ENCODE measurements around the gene ILRUN. TPM values are rescaled to one million over a fixed set of nuclear protein-coding genes. Genes with fewer than 3 reads are reported as not detected.
A peak's percentile ranks its signal among the peaks of the same experiment; 100 is the strongest.
"Not testable (repeated sequence)": the region's sequence is repeated elsewhere in the genome, so short reads cannot be mapped to it uniquely, and the experiment has no call there.

Gene ILRUN
- polyA plus RNA-seq, 1 donor (not counting 4 experiments of a cell fraction or from before 2014, with no cell fraction given), result 64.1 TPM

GRCh38 chr6:34684364-34684763 lies 12.2 kb downstream of the ILRUN start:
- H3K36me3 ChIP-seq (ENCODE audit: control insufficient read depth in 2 of 2, extremely low read depth in 1 of 2, insufficient read depth in 2 of 2, low read length in 2 of 2), result peaks cover 2 to 6% of the 10 kb centered on the region in 2 experiments
- no peak overlapping the region for H3K9ac ChIP-seq (ENCODE audit: control insufficient read depth, extremely low read depth, insufficient read depth, low read length)
- H3K9me1 ChIP-seq (ENCODE audit: control insufficient read depth, extremely low read depth, insufficient read depth, low read length), result no peaks in the 10 kb centered on the region
- DNase-seq (ENCODE audit: low read depth, low spot score), result no peak
- no peaks in the 10 kb centered on the region for H4K20me1 ChIP-seq (ENCODE audit: control insufficient read depth, extremely low read depth, insufficient read depth, low read length)
- no peaks in the 10 kb centered on the region for H3K9me3 ChIP-seq (ENCODE audit: control insufficient read depth, low read depth, low read length)
- TF ChIP-seq EZH2 (IDR thresholded peaks at IDR 0.05; ENCODE audit: low read length) (no peak), CTCF (optimal IDR thresholded peaks at IDR 0.05 in 1 of 3, IDR thresholded peaks at IDR 0.05 in 1 of 3, conservative IDR thresholded peaks at IDR 0.05 in 1 of 3; ENCODE audit: extremely low read depth in 1 of 3, insufficient read depth in 2 of 3, low read length in 3 of 3) (no peak)
- no peak overlapping the region for H3K27ac ChIP-seq (ENCODE audit: control insufficient read depth, insufficient read depth, low read length)
- H3K27me3 ChIP-seq (ENCODE audit: control insufficient read depth, extremely low read depth, insufficient read depth, low read length), result no peaks in the 10 kb centered on the region
- peaks cover 91% of the 10 kb centered on the region for H3K79me2 ChIP-seq (ENCODE audit: control insufficient read depth, insufficient read depth, low read length)
- FAIRE-seq, result no peak
- no peak overlapping the region for H3K4me3 ChIP-seq (ENCODE audit: control insufficient read depth in 2 of 3, extremely low read depth in 1 of 3, insufficient read depth in 2 of 3, low read depth in 1 of 3, low read length in 3 of 3)
- dilution Hi-C loops (cut with MboI; ENCODE audit: extremely low pct_ligation_motif_present, low sequenced_read_pairs), result no loop called here
- no peak overlapping the region for H3K4me2 ChIP-seq (ENCODE audit: control insufficient read depth, extremely low read depth, insufficient read depth, low read depth, low read length)
- peaks cover 8% of the 10 kb centered on the region for H3K4me1 ChIP-seq (ENCODE audit: control insufficient read depth, extremely low read depth, insufficient read depth, low read length)
- H2AFZ ChIP-seq (ENCODE audit: control insufficient read depth, low read length), result no peak overlapping the region

- Histone ChIP-seq H3K79me2 (ENCODE audit: control insufficient read depth, insufficient read depth, low read length) (peaks cover 89% of the 10 kb centered on the region), H3K9me1 (ENCODE audit: control insufficient read depth, extremely low read depth, insufficient read depth, low read length) (no peaks in the 10 kb centered on the region), H3K9ac (ENCODE audit: control insufficient read depth, extremely low read depth, insufficient read depth, low read length) (no peak overlapping the region), H3K27me3 (ENCODE audit: control insufficient read depth, extremely low read depth, insufficient read depth, low read length) (no peaks in the 10 kb centered on the region), H3K9me3 (ENCODE audit: control insufficient read depth, low read depth, low read length) (no peaks in the 10 kb centered on the region), H3K4me1 (ENCODE audit: control insufficient read depth, extremely low read depth, insufficient read depth, low read length) (peaks cover 8% of the 10 kb centered on the region), H2AFZ (ENCODE audit: control insufficient read depth, low read length) (no peak overlapping the region), H3K27ac (ENCODE audit: control insufficient read depth, insufficient read depth, low read length) (peak overlapping the region; percentile 24), H3K4me2 (ENCODE audit: control insufficient read depth, extremely low read depth, insufficient read depth, low read depth, low read length) (no peak overlapping the region), H3K4me3 (ENCODE audit: control insufficient read depth in 2 of 3, extremely low read depth in 1 of 3, insufficient read depth in 2 of 3, low read depth in 1 of 3, low read length in 3 of 3) (no peak overlapping the region), H4K20me1 (ENCODE audit: control insufficient read depth, extremely low read depth, insufficient read depth, low read length) (no peaks in the 10 kb centered on the region), H3K36me3 (ENCODE audit: control insufficient read depth in 2 of 2, extremely low read depth in 1 of 2, insufficient read depth in 2 of 2, low read length in 2 of 2) (no peaks in the 10 kb centered on the region)
- no peak for TF ChIP-seq EZH2 (IDR thresholded peaks at IDR 0.05; ENCODE audit: low read length)
- no peak for TF ChIP-seq CTCF (optimal IDR thresholded peaks at IDR 0.05 in 1 of 3, IDR thresholded peaks at IDR 0.05 in 1 of 3, conservative IDR thresholded peaks at IDR 0.05 in 1 of 3; ENCODE audit: extremely low read depth in 1 of 3, insufficient read depth in 2 of 3, low read length in 3 of 3)
- DNase-seq (ENCODE audit: low read depth, low spot score) (no peak), FAIRE-seq (no peak)
- dilution Hi-C loops (cut with MboI; ENCODE audit: extremely low pct_ligation_motif_present, low sequenced_read_pairs), result no loop called here
Measured at GRCh38 chr6:34680802-34681515, 15.6 kb downstream of the ILRUN start.

GRCh38 chr6:34680313-34680712 lies 16.3 kb downstream of the ILRUN start:
- H3K27me3 ChIP-seq (ENCODE audit: control insufficient read depth, extremely low read depth, insufficient read depth, low read length); H3K9me1 ChIP-seq (ENCODE audit: control insufficient read depth, extremely low read depth, insufficient read depth, low read length); H3K27ac ChIP-seq (ENCODE audit: control insufficient read depth, insufficient read depth, low read length); DNase-seq (ENCODE audit: low read depth, low spot score); H2AFZ ChIP-seq (ENCODE audit: control insufficient read depth, low read length); H4K20me1 ChIP-seq (ENCODE audit: control insufficient read depth, extremely low read depth, insufficient read depth, low read length); H3K4me1 ChIP-seq (ENCODE audit: control insufficient read depth, extremely low read depth, insufficient read depth, low read length); FAIRE-seq; H3K9ac ChIP-seq (ENCODE audit: control insufficient read depth, extremely low read depth, insufficient read depth, low read length); H3K9me3 ChIP-seq (ENCODE audit: control insufficient read depth, low read depth, low read length); H3K4me3 ChIP-seq (ENCODE audit: control insufficient read depth in 2 of 3, extremely low read depth in 1 of 3, insufficient read depth in 2 of 3, low read depth in 1 of 3, low read length in 3 of 3); H3K4me2 ChIP-seq (ENCODE audit: control insufficient read depth, extremely low read depth, insufficient read depth, low read depth, low read length); H3K36me3 ChIP-seq (ENCODE audit: control insufficient read depth in 2 of 2, extremely low read depth in 1 of 2, insufficient read depth in 2 of 2, low read length in 2 of 2); dilution Hi-C loops (cut with MboI; ENCODE audit: extremely low pct_ligation_motif_present, low sequenced_read_pairs): not testable (repeated sequence)
- H3K79me2 ChIP-seq (ENCODE audit: control insufficient read depth, insufficient read depth, low read length), result peaks cover 88% of the 10 kb centered on the region
